Trophoblast cell (in vitro differentiated cells and primary cell): ENCODE data around the gene TRIM63.

Experiments used
- DNase-seq, 2 donors: peaks; one replicate each; pipeline ENCODE4 v3.0.0-alpha.2; 2016
- H2AFZ ChIP-seq: 2 replicates; pipeline ENCODE4 v1.6.1; 2013; ENCODE audit warnings: low read length, moderate library complexity, mild to moderate bottlenecking; ENCODE audit not compliant: insufficient read depth, poor library complexity
- H2AK5ac ChIP-seq: 2 replicates; pipeline ENCODE4 v1.6.1; 2013; ENCODE audit warnings: mild to moderate bottlenecking, low read length
- H2BK120ac ChIP-seq: 2 replicates; pipeline ENCODE4 v1.6.1; 2013; ENCODE audit warnings: low read length, mild to moderate bottlenecking, moderate library complexity; ENCODE audit not compliant: insufficient read depth, poor library complexity
- H2BK12ac ChIP-seq: 2 replicates; pipeline ENCODE4 v1.6.1; 2013; ENCODE audit warnings: mild to moderate bottlenecking, low read length, moderate library complexity
- H2BK5ac ChIP-seq: 2 replicates; pipeline ENCODE4 v1.6.1; 2013; ENCODE audit warnings: low read length, low read depth, moderate library complexity, mild to moderate bottlenecking; ENCODE audit not compliant: poor library complexity
- H3K14ac ChIP-seq: 2 replicates; pipeline ENCODE4 v1.6.1; 2013; ENCODE audit warnings: mild to moderate bottlenecking, low read length
- H3K18ac ChIP-seq: 2 replicates; pipeline ENCODE4 v1.6.1; 2013; ENCODE audit warnings: mild to moderate bottlenecking, low read length
- H3K23ac ChIP-seq: 2 replicates; pipeline ENCODE4 v1.6.1; 2013; ENCODE audit warnings: low read length
- H3K27ac ChIP-seq: 2 replicates; pipeline ENCODE4 v1.5.1; 2013; ENCODE audit warnings: low read depth, mild to moderate bottlenecking, inconsistent platforms, low read length, moderate library complexity
- H3K27me3 ChIP-seq: 2 replicates; pipeline ENCODE4 v1.6.1; 2013; ENCODE audit warnings: inconsistent platforms, mild to moderate bottlenecking, low read length, moderate library complexity; ENCODE audit not compliant: insufficient read depth
- H3K36me3 ChIP-seq, 2 experiments: 1 replicate in 1 of 2; 2 replicates in 1 of 2; pipeline ENCODE4 v1.6.1; 2013; ENCODE audit warnings: low read length in 2 of 2, mild to moderate bottlenecking in 2 of 2, moderate library complexity in 1 of 2; ENCODE audit not compliant: insufficient read depth in 2 of 2, control insufficient read depth in 1 of 2
- H3K4ac ChIP-seq: 2 replicates; pipeline ENCODE4 v1.6.1; 2013; ENCODE audit warnings: low read depth, mild to moderate bottlenecking, low read length, moderate library complexity
- H3K4me1 ChIP-seq, 2 experiments: 1 replicate in 1 of 2; 2 replicates in 1 of 2; pipeline ENCODE4 v1.6.1; 2013; ENCODE audit warnings: low read length in 2 of 2, mild to moderate bottlenecking in 2 of 2, moderate library complexity in 1 of 2; ENCODE audit not compliant: insufficient read depth in 2 of 2, control insufficient read depth in 1 of 2
- H3K4me2 ChIP-seq: 2 replicates; pipeline ENCODE4 v1.6.1; 2013; ENCODE audit warnings: inconsistent platforms, mild to moderate bottlenecking, low read length, moderate library complexity
- H3K4me3 ChIP-seq: 2 replicates; pipeline ENCODE4 v1.5.1; 2013; ENCODE audit warnings: mild to moderate bottlenecking, low read depth, low read length, inconsistent platforms
- H3K79me1 ChIP-seq: one replicate; pipeline ENCODE4 v1.6.1; 2013; ENCODE audit warnings: low read length
- H3K79me2 ChIP-seq: 2 replicates; pipeline ENCODE4 v1.6.1; 2013; ENCODE audit warnings: low read length, mild to moderate bottlenecking; ENCODE audit not compliant: control insufficient read depth, insufficient read depth, poor library complexity
- H3K9ac ChIP-seq: 2 replicates; pipeline ENCODE4 v1.6.1; 2013; ENCODE audit warnings: mild to moderate bottlenecking, low read length
- H3K9me3 ChIP-seq: 2 replicates; pipeline ENCODE4 v1.6.1; 2013; ENCODE audit warnings: low read depth, mild to moderate bottlenecking, control low read depth, inconsistent platforms, low read length; ENCODE audit not compliant: insufficient read depth
- H4K12ac ChIP-seq: 2 replicates; pipeline ENCODE4 v1.6.1; 2013; ENCODE audit warnings: low read depth, mild to moderate bottlenecking, low read length, moderate library complexity
- H4K8ac ChIP-seq: 2 replicates; pipeline ENCODE4 v1.6.1; 2013; ENCODE audit warnings: low read depth, mild to moderate bottlenecking, low read length, moderate library complexity
- H4K91ac ChIP-seq: one replicate; pipeline ENCODE4 v1.6.1; 2013; ENCODE audit warnings: low read depth, mild to moderate bottlenecking, low read length, moderate library complexity
- WGBS: extraction: QIAGEN DNeasy Blood & Tissue Kit; methylation state at CpG from one replicate; pipeline ENCODE4 v1.1.7; 2013; ENCODE audit warnings: missing lambda C conversion rate; ENCODE audit not compliant: insufficient read length, insufficient coverage; ENCODE audit errors: extremely low coverage; 5-methylcytosine and 5-hydroxymethylcytosine counted together

Gene TRIM63

GRCh38 chr1:26017606-26018005 lies 49.8 kb downstream of the TRIM63 start:
- Histone ChIP-seq H2AK5ac (no peak overlapping the region), H3K4ac (no peak overlapping the region), H3K79me1 (peaks cover 3% of the 10 kb centered on the region), H2BK120ac (no peak overlapping the region), H3K4me1 (peaks cover 17 to 27% of the 10 kb centered on the region in 2 experiments), H3K9me3 (no peaks in the 10 kb centered on the region), H4K8ac (no peak overlapping the region), H3K18ac (no peak overlapping the region), H3K9ac (no peak overlapping the region), H2BK5ac (no peak overlapping the region), H3K23ac (no peak overlapping the region), H3K36me3 (no peaks in the 10 kb centered on the region), H4K91ac (no peak overlapping the region), H2AFZ (no peak overlapping the region), H3K79me2 (no peaks in the 10 kb centered on the region), H4K12ac (no peak overlapping the region), H2BK12ac (no peak overlapping the region), H3K14ac (no peak overlapping the region), H3K27me3 (no peaks in the 10 kb centered on the region), H3K4me2 (no peak overlapping the region), H3K27ac (no peak overlapping the region), H3K4me3 (no peak overlapping the region)
- peak; percentile 94 to 95 for DNase-seq
- no CpG with 5 or more reads among the region's 6 CpGs for WGBS

DNA sequence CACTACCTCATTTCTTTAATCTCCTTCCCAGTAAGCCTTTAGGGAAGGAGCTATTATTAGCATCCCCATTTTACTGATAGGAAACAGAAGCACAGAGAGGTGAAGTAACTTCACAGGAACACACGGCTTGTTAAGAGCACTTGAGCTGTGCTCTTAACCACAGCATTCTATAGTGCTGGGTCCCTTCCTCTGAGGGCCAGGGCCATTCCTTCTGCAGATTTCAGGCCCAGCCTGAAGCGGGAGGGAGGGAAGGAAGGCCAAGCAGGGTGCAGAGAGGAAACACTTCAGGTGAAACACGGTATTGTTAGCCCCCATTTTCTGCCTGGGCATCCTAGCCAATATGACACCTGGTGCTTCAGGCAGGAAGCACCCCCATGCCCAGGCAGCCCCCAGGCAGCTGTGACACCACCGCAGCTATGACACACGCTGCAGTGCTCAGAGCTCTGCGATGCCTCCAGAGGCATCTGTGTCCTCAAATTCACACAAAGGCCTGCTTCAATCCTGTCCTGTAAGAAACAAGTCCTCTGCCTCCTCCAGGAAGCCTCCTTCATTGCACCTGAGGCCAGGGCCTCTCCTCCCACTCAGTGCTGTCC lies 50.4 kb downstream of the TRIM63 start:
- Histone ChIP-seq H3K18ac (no peak overlapping the region), H4K12ac (no peak overlapping the region), H3K4me3 (no peak overlapping the region), H3K4me2 (no peak overlapping the region), H4K8ac (no peak overlapping the region), H2BK120ac (no peak overlapping the region), H3K36me3 (no peaks in the 10 kb centered on the region), H2AFZ (no peak overlapping the region), H3K79me1 (peaks cover 3% of the 10 kb centered on the region), H3K27me3 (no peaks in the 10 kb centered on the region), H3K9me3 (no peaks in the 10 kb centered on the region), H3K27ac (no peak overlapping the region), H2BK5ac (no peak overlapping the region), H3K9ac (no peak overlapping the region), H3K14ac (no peak overlapping the region), H3K4me1 (peaks cover 16 to 26% of the 10 kb centered on the region in 2 experiments), H2BK12ac (no peak overlapping the region), H4K91ac (no peak overlapping the region), H2AK5ac (no peak overlapping the region), H3K79me2 (no peaks in the 10 kb centered on the region), H3K23ac (no peak overlapping the region), H3K4ac (no peak overlapping the region)
- peak; percentile 54 to 56 for DNase-seq
- no CpG with 5 or more reads among the region's 6 CpGs for WGBS

DNA sequence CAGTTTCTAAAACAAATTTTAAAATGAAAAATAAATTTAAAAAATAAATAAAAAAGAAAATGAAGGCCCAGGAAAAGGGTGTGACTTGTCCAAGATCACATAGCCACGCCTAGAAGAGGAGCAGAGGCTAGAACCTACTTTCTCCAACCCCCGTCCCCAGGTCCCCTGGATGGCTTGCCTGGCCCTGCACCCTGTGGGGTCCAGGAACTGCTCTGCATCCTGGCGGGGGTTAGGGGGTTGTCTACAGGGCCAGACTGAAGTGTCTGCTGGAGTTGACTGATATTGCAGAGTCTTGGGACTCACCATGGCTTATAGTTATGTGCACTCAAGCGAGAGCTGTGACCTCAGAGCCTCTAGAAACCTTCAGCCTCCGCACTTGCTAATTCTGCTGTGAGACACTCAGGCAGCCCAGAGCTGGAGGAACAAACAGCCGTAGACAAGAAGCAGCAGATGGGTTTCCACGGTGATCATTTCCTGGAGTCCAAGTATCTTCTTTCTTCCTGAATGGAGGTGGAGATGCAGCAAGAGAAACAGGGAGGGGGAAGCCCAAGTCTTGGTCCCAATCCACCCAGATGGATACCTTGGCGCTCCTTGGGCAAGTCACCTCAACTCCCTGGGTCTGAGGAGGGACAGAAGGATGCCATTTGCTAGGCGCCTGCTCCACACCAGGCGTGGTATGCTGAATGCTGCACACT lies 51.0 kb downstream of the TRIM63 start:
- Histone ChIP-seq H2AK5ac (no peak overlapping the region), H2AFZ (no peak overlapping the region), H2BK12ac (peak overlapping the region; percentile 41), H3K4ac (no peak overlapping the region), H3K79me2 (no peaks in the 10 kb centered on the region), H3K36me3 (no peaks in the 10 kb centered on the region), H3K23ac (no peak overlapping the region), H3K79me1 (no peaks in the 10 kb centered on the region), H3K18ac (no peak overlapping the region), H2BK5ac (no peak overlapping the region), H3K4me3 (no peak overlapping the region), H4K12ac (no peak overlapping the region), H3K9ac (no peak overlapping the region), H3K27ac (no peak overlapping the region), H3K27me3 (no peaks in the 10 kb centered on the region), H3K4me1 (peaks cover 12 to 20% of the 10 kb centered on the region in 2 experiments), H3K14ac (no peak overlapping the region), H3K9me3 (no peaks in the 10 kb centered on the region), H2BK120ac (no peak overlapping the region), H4K91ac (no peak overlapping the region), H3K4me2 (no peak overlapping the region), H4K8ac (no peak overlapping the region)
- WGBS = no CpG with 5 or more reads among the region's 10 CpGs
- DNase-seq = no peak

GRCh38 chr1:26015358-26015757 lies 52.1 kb downstream of the TRIM63 start:
- Histone ChIP-seq H3K4ac (no peak overlapping the region), H2BK12ac (no peak overlapping the region), H4K12ac (no peak overlapping the region), H3K4me3 (no peak overlapping the region), H3K14ac (no peak overlapping the region), H3K27ac (no peak overlapping the region), H3K79me1 (no peaks in the 10 kb centered on the region), H3K18ac (no peak overlapping the region), H2AK5ac (no peak overlapping the region), H2AFZ (no peak overlapping the region), H3K27me3 (no peaks in the 10 kb centered on the region), H2BK120ac (no peak overlapping the region), H2BK5ac (no peak overlapping the region), H3K79me2 (no peaks in the 10 kb centered on the region), H4K91ac (no peak overlapping the region), H3K23ac (no peak overlapping the region), H3K36me3 (no peaks in the 10 kb centered on the region), H3K4me1 (peaks cover 12 to 15% of the 10 kb centered on the region in 2 experiments), H3K9me3 (no peaks in the 10 kb centered on the region), H4K8ac (no peak overlapping the region), H3K9ac (no peak overlapping the region), H3K4me2 (no peak overlapping the region)
- no CpG with 5 or more reads among the region's 2 CpGs for WGBS
- DNase-seq = peak in 1 of 2 donors; percentile 55
